HepG2 (cell line): ENCODE data around the gene ZNF8. TPM values are rescaled to one million over a fixed set of nuclear protein-coding genes. Genes with fewer than 3 reads are reported as not detected.

Source experiments
- AHR ChIP-seq: IDR thresholded peaks from 2 replicates; pipeline ENCODE4 v1.6.1; 2018; ENCODE audit warnings: missing genetic modification reagents, missing compliant biosample characterization
- CBX2 ChIP-seq, 2 experiments: fragments of 200-600 bp in 1 of 2; sonication (generic); formaldehyde crosslinking in 1 of 2; IDR thresholded peaks; 2 replicates each; pipeline versions ENCODE4 v1.7.0 to v1.8.1; 2018 to 2022; ENCODE audit warnings: low read depth in 2 of 2, low read length in 1 of 2, mild to moderate bottlenecking in 1 of 2, missing genetic modification reagents in 1 of 2
- CREBL2 ChIP-seq: sonication (generic); formaldehyde crosslinking; IDR thresholded peaks from 2 replicates; pipeline ENCODE4 v1.8.1; 2023; ENCODE audit warnings: missing genetic modification reagents, mild to moderate bottlenecking, borderline replicate concordance
- DZIP1 ChIP-seq: sonication (generic); formaldehyde crosslinking; IDR thresholded peaks from 2 replicates; pipeline ENCODE4 v1.5.0; 2020; ENCODE audit warnings: mild to moderate bottlenecking, missing genetic modification reagents
- FIP1L1 ChIP-seq: fragments of 200-400 bp; formaldehyde crosslinking; IDR thresholded peaks from 2 replicates; pipeline ENCODE4 v1.6.1; 2018; ENCODE audit warnings: low read depth, mild to moderate bottlenecking, low read length, moderate library complexity, borderline replicate concordance; ENCODE audit not compliant: insufficient read depth
- FOXO4 ChIP-seq: sonication (generic); formaldehyde crosslinking; conservative IDR thresholded peaks from 2 replicates; pipeline ENCODE4 v1.8.1; 2023; ENCODE audit warnings: missing genetic modification reagents
- GABPB1 ChIP-seq: IDR thresholded peaks from 2 replicates; pipeline ENCODE4 v1.6.1; 2016; ENCODE audit warnings: mild to moderate bottlenecking, missing genetic modification reagents, moderate library complexity, missing compliant biosample characterization
- HOXA9 ChIP-seq: sonication (generic); formaldehyde crosslinking; IDR thresholded peaks from 2 replicates; pipeline ENCODE4 v1.8.1; 2022; ENCODE audit warnings: missing genetic modification reagents, mild to moderate bottlenecking, moderate library complexity, borderline replicate concordance
- IKZF1 ChIP-seq: fragments of 450-650 bp; IDR thresholded peaks from 2 replicates; pipeline ENCODE4 v1.7.1; 2016
- IRF2 ChIP-seq: IDR thresholded peaks from 2 replicates; pipeline ENCODE4 v1.6.1; 2018; ENCODE audit warnings: missing genetic modification reagents, missing compliant biosample characterization
- KMT2B ChIP-seq: IDR thresholded peaks from 2 replicates; pipeline ENCODE4 v1.6.1; 2016; ENCODE audit warnings: missing genetic modification reagents, missing compliant biosample characterization
- NFYC ChIP-seq: IDR thresholded peaks from 2 replicates; pipeline ENCODE4 v1.6.1; 2016; ENCODE audit warnings: missing genetic modification reagents, missing compliant biosample characterization
- NRL ChIP-seq: sonication (generic); formaldehyde crosslinking; IDR thresholded peaks from 2 replicates; pipeline ENCODE4 v1.5.0; 2020; ENCODE audit warnings: missing genetic modification reagents, mild to moderate bottlenecking, moderate library complexity, borderline replicate concordance
- RAD21 ChIP-seq: fragments of 450-650 bp; formaldehyde crosslinking; IDR thresholded peaks from 2 replicates; pipeline ENCODE4 v1.5.0; 2020; ENCODE audit warnings: mild to moderate bottlenecking
- SRSF4 ChIP-seq: fragments of 200-400 bp; formaldehyde crosslinking; IDR thresholded peaks from one replicate; pipeline ENCODE4 v1.6.1; 2018; ENCODE audit warnings: mild to moderate bottlenecking, low read depth, low read length, moderate library complexity; ENCODE audit not compliant: poor library complexity, severe bottlenecking
- TFE3 ChIP-seq: IDR thresholded peaks from 2 replicates; pipeline ENCODE4 v1.6.1; 2016
- TOE1 ChIP-seq: sonication (generic); formaldehyde crosslinking; IDR thresholded peaks from 2 replicates; pipeline ENCODE4 v1.4.0; 2020; ENCODE audit warnings: mild to moderate bottlenecking, missing genetic modification reagents
- ZFP36L1 ChIP-seq: sonication (generic); formaldehyde crosslinking; IDR thresholded peaks from 2 replicates; pipeline ENCODE4 v1.8.0; 2022; ENCODE audit warnings: mild to moderate bottlenecking, missing genetic modification reagents, moderate library complexity
- ZFX ChIP-seq: sonication (generic); formaldehyde crosslinking; IDR thresholded peaks from 2 replicates; pipeline ENCODE4 v1.4.0; 2020; ENCODE audit warnings: mild to moderate bottlenecking, low read depth, missing genetic modification reagents, moderate library complexity
- ZKSCAN5 ChIP-seq: sonication (generic); formaldehyde crosslinking; IDR thresholded peaks from 2 replicates; pipeline ENCODE4 v1.5.1; 2020; ENCODE audit warnings: mild to moderate bottlenecking, missing genetic modification reagents
- ZNF598 ChIP-seq: sonication (generic); formaldehyde crosslinking; IDR thresholded peaks from 2 replicates; pipeline ENCODE4 v1.5.1; 2020; ENCODE audit warnings: mild to moderate bottlenecking, missing genetic modification reagents, borderline replicate concordance
- ZNF619 ChIP-seq: sonication (generic); formaldehyde crosslinking; IDR thresholded peaks from 2 replicates; pipeline ENCODE4 v1.4.0; 2020; ENCODE audit warnings: mild to moderate bottlenecking, missing genetic modification reagents
- ZNF75D ChIP-seq: sonication (generic); formaldehyde crosslinking; IDR thresholded peaks from 2 replicates; pipeline ENCODE4 v1.8.1; 2023; ENCODE audit warnings: missing genetic modification reagents, mild to moderate bottlenecking, borderline replicate concordance
- ZUFSP ChIP-seq: sonication (generic); formaldehyde crosslinking; IDR thresholded peaks from 2 replicates; pipeline ENCODE4 v1.9.0; 2021; ENCODE audit warnings: missing genetic modification reagents, mild to moderate bottlenecking, borderline replicate concordance
- polyA plus RNA-seq, 8 experiments: library from polyadenylated mRNA; depleted of rRNA in 3 of 8; stranded (reverse) in 7 of 8; unstranded in 1 of 8; fragments of >200 nt; fragmentation: Illumina TruSeq in 4 of 8; extraction: Trizol in 4 of 8; gene quantifications; 2 replicates each; pipeline versions ENCODE4 v1.2.1 to v1.2.3, GENCODE V29; 2011 to 2016; ENCODE audit warnings: low read depth in 4 of 8, missing spikeins in 1 of 8, mixed read lengths in 1 of 8; ENCODE audit not compliant: insufficient read depth in 1 of 8
- total RNA-seq, 5 experiments: library from RNA; depleted of rRNA; stranded (reverse); fragments of >200 nt; fragmentation: Illumina TruSeq; extraction: Trizol; gene quantifications; 2 replicates each; pipeline ENCODE4 v1.2.3, GENCODE V29; 2016; ENCODE audit warnings: low read depth in 1 of 5

The ZNF8 gene
- total and polyA plus RNA-seq, 2 of the 13 experiments (the other 11 are each of a cell fraction or from before 2014, with no cell fraction given) = 3.1 to 3.3 TPM

GRCh38 chr19:58328999-58329398 is 50.2 kb downstream of the ZNF8 start (continued):
- TF ChIP-seq ZUFSP (CRISPR knock-in tag) = no peak
- TF ChIP-seq ZKSCAN5 = no peak
- TF ChIP-seq ZFP36L1 (CRISPR knock-in tag) = no peak
- no peak for TF ChIP-seq CREBL2 (CRISPR knock-in tag)
- TF ChIP-seq IRF2 (CRISPR knock-in tag) = peak; percentile 45; the same call in 1 of the 2 replicates
- TF ChIP-seq DZIP1 (CRISPR knock-in tag) = no peak
- TF ChIP-seq KMT2B (CRISPR knock-in tag) = no peak
- no peak for TF ChIP-seq HOXA9 (CRISPR knock-in tag)
- no peak for TF ChIP-seq IKZF1
- peak; percentile 77 for TF ChIP-seq RAD21 (CRISPR knock-in tag)
- TF ChIP-seq NRL (CRISPR knock-in tag) = no peak
- TF ChIP-seq TFE3 = no peak
- no peak for TF ChIP-seq ZNF75D (CRISPR knock-in tag)
- no peak for TF ChIP-seq NFYC (CRISPR knock-in tag)
- TF ChIP-seq TOE1 = 0 out of 2 replicates have a peak, but pooled peaks have one; percentile 37
- 0 out of 2 replicates have a peak, but pooled peaks have one; percentile 30 for TF ChIP-seq GABPB1 (CRISPR knock-in tag)
- no peak for TF ChIP-seq FIP1L1
- no peak for TF ChIP-seq ZNF619
- TF ChIP-seq AHR (CRISPR knock-in tag) = no peak
- TF ChIP-seq FOXO4 (CRISPR knock-in tag) = no peak
- TF ChIP-seq SRSF4 = no peak
- no peak for TF ChIP-seq ZNF598 (CRISPR knock-in tag)
- TF ChIP-seq CBX2 (IDR thresholded peaks at IDR 0.05; ENCODE audit: low read depth, low read length) = no peak
- no peak for TF ChIP-seq CBX2 (CRISPR knock-in tag; IDR thresholded peaks at IDR 0.05; ENCODE audit: low read depth)
- no peak for TF ChIP-seq ZFX (CRISPR knock-in tag)
